GM23338 (cell line): ENCODE results near the gene PRMT3. TPM values are rescaled to one million over a fixed set of nuclear protein-coding genes. Genes with fewer than 3 reads are reported as not detected.

ENCODE experiments used
- ATAC-seq: fragments of 200-7000 bp; cut with Tn5 transposase; 3 replicates; pipeline ENCODE4 v1.9.1; 2020
- DNase-seq: peaks from one replicate; pipeline ENCODE4 v3.0.0-alpha.2; 2015; ENCODE audit warnings: low spot score
- H2AFZ ChIP-seq: fragments of 200-600 bp; sonication (generic); 2 replicates; pipeline ENCODE4 v1.8.0; 2016; ENCODE audit warnings: antibody characterized with exemption, mild to moderate bottlenecking, moderate library complexity
- H3F3A ChIP-seq: fragments of 200-600 bp; sonication (generic); replicated peaks from 2 replicates; pipeline ENCODE4 v1.8.0; 2017; ENCODE audit warnings: antibody characterized with exemption, mixed run types, low read depth
- H3K27ac ChIP-seq: fragments of 200-600 bp; sonication (generic); 2 replicates; pipeline ENCODE4 v1.6.1; 2016; ENCODE audit warnings: low read depth
- H3K27me3 ChIP-seq: fragments of 200-600 bp; sonication (generic); 2 replicates; pipeline ENCODE4 v1.8.0; 2016; ENCODE audit warnings: mild to moderate bottlenecking, mixed run types, moderate library complexity; ENCODE audit not compliant: insufficient read depth
- H3K36me3 ChIP-seq: fragments of 200-600 bp; sonication (generic); 2 replicates; pipeline ENCODE4 v1.8.0; 2016; ENCODE audit warnings: mild to moderate bottlenecking; ENCODE audit not compliant: insufficient read depth
- H3K4me1 ChIP-seq: fragments of 200-600 bp; sonication (generic); 2 replicates; pipeline ENCODE4 v1.8.0; 2016; ENCODE audit warnings: mild to moderate bottlenecking, moderate library complexity; ENCODE audit not compliant: insufficient read depth
- H3K4me2 ChIP-seq: fragments of 200-600 bp; sonication (generic); 2 replicates; pipeline ENCODE4 v1.7.1; 2017; ENCODE audit warnings: mixed run types
- H3K4me3 ChIP-seq: fragments of 200-600 bp; sonication (generic); 2 replicates; pipeline ENCODE4 v1.6.1; 2016; ENCODE audit warnings: mixed run types
- H3K79me2 ChIP-seq: fragments of 200-600 bp; sonication (generic); replicated peaks from 2 replicates; pipeline ENCODE4 v1.8.0; 2017; ENCODE audit warnings: mild to moderate bottlenecking; ENCODE audit not compliant: insufficient read depth
- H3K9me2 ChIP-seq: fragments of 200-600 bp; sonication (generic); 2 replicates; pipeline ENCODE4 v1.8.0; 2017; ENCODE audit not compliant: insufficient read depth
- H4K20me1 ChIP-seq: fragments of 200-600 bp; sonication (generic); replicated peaks from 2 replicates; pipeline ENCODE4 v1.8.0; 2017; ENCODE audit warnings: mild to moderate bottlenecking; ENCODE audit not compliant: insufficient read depth
- H3K27ac Mint-ChIP-seq: 2 replicates; pipeline ENCODE4 v1.8.0; 2020; ENCODE audit warnings: inconsistent platforms, mild to moderate bottlenecking, moderate library complexity, mixed read lengths
- H3K27me3 Mint-ChIP-seq: 3 replicates; pipeline ENCODE4 v1.8.0; 2022; ENCODE audit warnings: low read depth, mild to moderate bottlenecking, moderate library complexity, mixed read lengths, inconsistent platforms; ENCODE audit not compliant: insufficient read depth, poor library complexity
- H3K36me3 Mint-ChIP-seq: 3 replicates; pipeline ENCODE4 v1.8.0; 2021; ENCODE audit warnings: low read depth, mild to moderate bottlenecking, inconsistent platforms, moderate library complexity, mixed read lengths
- H3K4me1 Mint-ChIP-seq: 3 replicates; pipeline ENCODE4 v1.8.0; 2020; ENCODE audit warnings: mild to moderate bottlenecking, inconsistent platforms, mixed read lengths
- H3K4me3 Mint-ChIP-seq: 3 replicates; pipeline ENCODE4 v1.8.0; 2021; ENCODE audit warnings: moderate library complexity, mild to moderate bottlenecking, inconsistent platforms, mixed read lengths
- H3K9me3 Mint-ChIP-seq: 3 replicates; pipeline ENCODE4 v1.8.0; 2020; ENCODE audit warnings: moderate library complexity, mild to moderate bottlenecking, inconsistent platforms, mixed read lengths
- CREB1 ChIP-seq: fragments of 250-450 bp; sonication (Bioruptor Pico); IDR thresholded peaks from 2 replicates; pipeline ENCODE4 v1.5.0; 2020; ENCODE audit warnings: low read depth, mild to moderate bottlenecking, moderate library complexity
- CTCF ChIP-seq, 2 experiments: fragments of 200-600 bp in 1 of 2; sonication (generic) in 1 of 2; conservative IDR thresholded peaks; 2 replicates each; pipeline versions ENCODE4 v1.5.1 to v1.6.1; 2016 to 2017; ENCODE audit warnings: antibody characterized with exemption in 2 of 2, low read depth in 2 of 2, mild to moderate bottlenecking in 2 of 2, moderate library complexity in 1 of 2
- ETS1 ChIP-seq: IDR thresholded peaks from 2 replicates; pipeline ENCODE4 v1.6.1; 2016; ENCODE audit warnings: antibody characterized with exemption
- EZH2 ChIP-seq: fragments of 200-600 bp; sonication (generic); IDR thresholded peaks from one replicate; pipeline ENCODE4 v1.8.0; 2017; ENCODE audit warnings: antibody characterized with exemption, mild to moderate bottlenecking, low read depth; ENCODE audit not compliant: unreplicated experiment
- JUNB ChIP-seq: IDR thresholded peaks from one replicate; pipeline ENCODE4 v1.6.1; 2016; ENCODE audit warnings: antibody characterized with exemption; ENCODE audit not compliant: unreplicated experiment
- NANOG ChIP-seq: IDR thresholded peaks from 2 replicates; pipeline ENCODE4 v1.6.1; 2016; ENCODE audit warnings: antibody characterized with exemption, borderline replicate concordance
- POLR2AphosphoS5 ChIP-seq: IDR thresholded peaks from 2 replicates; pipeline ENCODE4 v1.6.1; 2016; ENCODE audit warnings: antibody characterized with exemption, low read depth
- STAT1 ChIP-seq: IDR thresholded peaks from one replicate; pipeline ENCODE4 v1.6.1; 2016; ENCODE audit warnings: antibody characterized with exemption; ENCODE audit not compliant: unreplicated experiment
- ZNF114 ChIP-seq: fragments of 250-450 bp; sonication (Bioruptor Pico); IDR thresholded peaks from 2 replicates; pipeline ENCODE4 v1.5.0; 2020; ENCODE audit warnings: mild to moderate bottlenecking, moderate library complexity
- ZNF331 ChIP-seq: fragments of 250-450 bp; sonication (Bioruptor Pico); IDR thresholded peaks from 2 replicates; pipeline ENCODE4 v1.5.0; 2020; ENCODE audit warnings: low read depth, mild to moderate bottlenecking, moderate library complexity
- ZNF462 ChIP-seq: fragments of 250-450 bp; sonication (Bioruptor Pico); IDR thresholded peaks from 2 replicates; pipeline ENCODE4 v1.5.0; 2020; ENCODE audit warnings: mild to moderate bottlenecking, moderate library complexity
- polyA plus RNA-seq: library from polyadenylated mRNA; unstranded; fragments of >200 nt; fragmentation: Nextera tagmentation; extraction: Ambion mirVana; gene quantifications from 2 replicates; pipeline ENCODE4 v1.2.1, GENCODE V29; 2016
- total RNA-seq: library from RNA; depleted of rRNA; stranded (reverse); fragments of >200 nt; shearing (Covaris generic); gene quantifications from 2 replicates; pipeline ENCODE4 v1.2.3, GENCODE V29; 2014

Gene PRMT3
- total and polyA plus RNA-seq, 2 experiments from 2014 or later: 19.0 to 35.0 TPM

DNA sequence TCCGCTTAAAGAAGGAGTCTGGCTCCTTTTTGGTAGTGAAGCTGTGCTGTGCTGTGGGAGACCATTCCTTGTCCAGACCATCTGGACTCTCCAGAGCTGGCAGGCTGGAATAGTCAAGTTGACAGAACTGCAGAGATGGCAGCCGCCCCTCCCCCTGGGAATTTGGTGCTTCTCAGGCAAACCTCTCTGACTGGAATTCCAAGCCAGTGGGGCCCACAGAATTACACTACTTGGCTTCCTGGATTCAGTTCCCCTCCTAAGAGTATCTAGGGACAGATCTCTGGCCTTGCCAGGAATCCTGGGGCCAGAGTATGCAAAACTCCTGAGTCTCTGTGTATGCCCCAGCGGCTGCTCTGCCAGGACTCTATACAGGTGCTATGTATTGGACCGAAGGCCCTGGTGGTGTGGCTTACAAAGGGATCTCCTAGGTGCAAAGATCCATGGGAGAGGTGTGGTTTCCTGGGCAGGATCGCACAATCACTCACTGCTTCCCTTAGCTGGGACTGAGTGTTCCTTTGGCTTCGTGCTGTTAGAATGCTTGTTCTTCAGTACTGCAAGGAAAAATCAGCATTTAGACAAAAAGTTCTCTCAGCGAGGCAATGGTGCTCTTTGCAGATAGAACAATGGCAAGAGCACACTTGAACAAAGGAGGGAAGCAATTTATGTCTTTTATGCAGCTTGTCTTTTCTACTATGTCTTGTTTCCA, 86.8 kb downstream of the PRMT3 start:
- no peaks in the 10 kb centered on the region for H4K20me1 ChIP-seq
- DNase-seq (peak; percentile 71), ATAC-seq (peak; percentile 93)
- H3K4me2 ChIP-seq: peak overlapping the region; percentile 19; the same call in 1 of the 2 replicates
- no peaks in the 10 kb centered on the region for H3F3A ChIP-seq
- Mint-ChIP-seq H3K9me3 (no peaks in the 10 kb centered on the region; the same call in 2 of the 3 replicates), H3K4me3 (no peak overlapping the region), H3K27ac (peak overlapping the region; percentile 63), H3K36me3 (peaks cover 17% of the 10 kb centered on the region; the same call in 2 of the 3 replicates), H3K4me1 (peaks cover 31% of the 10 kb centered on the region), H3K27me3 (no peaks in the 10 kb centered on the region)
- H3K4me1 ChIP-seq: peaks cover 41% of the 10 kb centered on the region
- no peaks in the 10 kb centered on the region for H3K79me2 ChIP-seq
- H3K27me3 ChIP-seq: no peaks in the 10 kb centered on the region
- no peaks in the 10 kb centered on the region for H3K9me2 ChIP-seq
- no peak overlapping the region for H2AFZ ChIP-seq
- TF ChIP-seq CREB1 (no peak), EZH2 (no peak)
- H3K36me3 ChIP-seq: no peaks in the 10 kb centered on the region
- no peak overlapping the region for H3K4me3 ChIP-seq
- peak overlapping the region; percentile 28 for H3K27ac ChIP-seq

DNA sequence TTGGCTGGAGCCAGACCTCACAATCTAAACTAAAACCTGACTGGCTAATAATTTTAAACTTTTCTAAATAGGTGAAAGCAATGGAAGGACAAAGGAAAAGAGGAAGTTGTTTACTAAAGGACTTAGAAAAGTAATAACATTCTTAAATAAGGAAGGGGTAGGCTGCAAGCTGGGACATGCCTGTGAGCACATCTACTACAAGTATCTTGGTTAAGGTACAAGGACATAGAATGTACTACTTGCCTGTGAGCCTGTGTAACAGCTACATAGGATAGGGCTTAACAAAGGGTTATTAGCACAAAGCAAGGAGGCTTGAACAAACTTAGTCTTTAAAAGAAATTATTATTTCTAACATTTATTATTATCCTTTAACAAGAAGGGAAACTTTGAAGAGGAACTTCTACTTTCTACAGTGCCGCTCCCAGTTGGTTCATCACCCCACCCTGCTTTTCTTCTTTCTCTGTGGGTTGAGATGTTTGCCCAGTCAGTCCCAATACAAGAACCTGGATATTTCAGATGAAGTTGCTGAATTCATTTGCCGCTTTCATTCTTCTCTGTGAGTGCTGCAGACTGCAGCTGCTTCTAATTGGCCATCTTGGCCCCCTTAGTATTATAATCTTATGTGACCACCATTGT, 87.5 kb downstream of the PRMT3 start:
- Mint-ChIP-seq H3K4me1 (peaks cover 31% of the 10 kb centered on the region), H3K27me3 (no peaks in the 10 kb centered on the region), H3K4me3 (no peak overlapping the region), H3K36me3 (peaks cover 16% of the 10 kb centered on the region; the same call in 2 of the 3 replicates), H3K9me3 (no peaks in the 10 kb centered on the region; the same call in 2 of the 3 replicates), H3K27ac (peak overlapping the region; percentile 63)
- ATAC-seq (no peak), DNase-seq (no peak)
- TF ChIP-seq NANOG (no peak), CTCF (conservative IDR thresholded peaks at IDR 0.05; ENCODE audit: low read depth in 2 of 2) (no peak), ZNF331 (CRISPR knock-in tag) (no peak), STAT1 (no peak), EZH2 (no peak), JUNB (no peak), POLR2AphosphoS5 (no peak), CREB1 (no peak), ETS1 (no peak), ZNF114 (CRISPR knock-in tag) (no peak), ZNF462 (CRISPR knock-in tag) (no peak)
- Histone ChIP-seq H3K79me2 (no peaks in the 10 kb centered on the region), H3F3A (no peaks in the 10 kb centered on the region), H3K4me2 (no peak overlapping the region), H3K4me3 (no peak overlapping the region), H3K4me1 (peaks cover 41% of the 10 kb centered on the region), H3K27me3 (no peaks in the 10 kb centered on the region), H3K9me2 (no peaks in the 10 kb centered on the region), H2AFZ (no peak overlapping the region), H3K36me3 (no peaks in the 10 kb centered on the region), H3K27ac (peak overlapping the region; percentile 28; the same call in 1 of the 2 replicates), H4K20me1 (no peaks in the 10 kb centered on the region)
